ENCODE results near the gene FGF12. TPM values are rescaled to one million over a fixed set of nuclear protein-coding genes. Genes with fewer than 3 reads are reported as not detected.

Gene FGF12
- total RNA-seq, 1 donor from 2014 or later, result 136 TPM

DNA sequence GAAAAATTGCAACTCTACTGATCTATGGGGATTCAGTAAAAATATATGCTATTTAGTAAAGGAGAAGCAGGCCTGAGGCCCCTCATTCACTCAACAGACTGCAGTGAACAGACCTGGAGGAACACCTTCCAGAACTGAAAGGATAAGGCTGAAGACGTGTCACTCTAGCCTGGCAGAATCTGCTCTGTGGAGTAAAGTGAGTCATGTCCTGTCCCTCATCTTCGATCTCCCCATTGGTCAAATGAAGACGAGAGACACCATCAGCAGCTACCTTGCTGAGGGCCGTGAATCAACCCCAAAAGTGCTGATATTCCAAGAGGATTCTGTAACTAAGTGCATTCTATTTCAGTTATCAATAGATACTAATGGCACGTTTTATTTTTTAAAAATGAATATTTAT, 359.7 kb downstream of the FGF12 start:
- FAIRE-seq, result no peak
- no peak for DNase-seq (ENCODE audit: low spot score in 2 of 2)

DNA sequence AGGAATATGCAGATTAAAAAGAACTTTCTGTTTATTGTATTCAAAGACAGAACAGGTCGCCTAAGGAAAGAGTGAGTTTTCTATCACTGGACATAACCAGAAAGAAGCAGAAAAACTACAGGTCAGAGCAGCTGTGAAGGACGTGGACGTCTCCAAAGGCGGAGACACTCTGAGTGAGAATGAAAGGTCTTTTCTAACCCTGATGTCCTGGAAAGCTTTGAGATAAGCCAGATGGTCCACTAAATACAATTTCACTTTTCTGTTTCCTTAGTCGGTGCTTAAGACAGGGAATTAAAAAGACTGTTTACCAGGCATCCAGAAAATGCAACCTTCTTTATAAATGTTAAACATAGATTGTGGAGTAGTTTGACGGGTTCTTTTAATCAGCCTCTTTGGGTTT, 360.4 kb downstream of the FGF12 start:
- no peak for DNase-seq (ENCODE audit: low spot score in 2 of 2)
- no peak for FAIRE-seq

GRCh38 chr3:192365571-192365970, 361.8 kb downstream of the FGF12 start:
- FAIRE-seq (no peak), DNase-seq (ENCODE audit: low spot score in 2 of 2) (no peak)

DNA sequence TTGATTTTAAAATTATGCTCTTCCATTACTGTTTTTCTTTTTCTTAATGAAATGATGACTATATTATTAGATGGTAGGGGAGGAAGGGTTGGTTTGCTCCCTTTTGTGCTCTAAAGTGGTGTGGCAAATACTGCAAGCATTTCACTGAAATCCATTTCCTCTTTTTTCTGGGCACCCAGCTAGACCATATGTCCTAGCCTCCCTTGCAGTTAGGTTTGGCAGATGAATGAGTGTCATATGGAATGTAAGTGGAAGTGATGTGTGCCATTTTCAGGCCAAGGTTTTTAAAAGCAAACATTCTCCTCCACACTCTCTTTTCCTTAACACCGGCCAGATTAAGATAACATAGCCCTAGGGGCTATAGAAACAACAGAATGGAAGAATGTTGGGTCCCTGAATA, 363.0 kb downstream of the FGF12 start:
- no peak for FAIRE-seq
- DNase-seq (ENCODE audit: low spot score in 2 of 2), result no peak

DNA sequence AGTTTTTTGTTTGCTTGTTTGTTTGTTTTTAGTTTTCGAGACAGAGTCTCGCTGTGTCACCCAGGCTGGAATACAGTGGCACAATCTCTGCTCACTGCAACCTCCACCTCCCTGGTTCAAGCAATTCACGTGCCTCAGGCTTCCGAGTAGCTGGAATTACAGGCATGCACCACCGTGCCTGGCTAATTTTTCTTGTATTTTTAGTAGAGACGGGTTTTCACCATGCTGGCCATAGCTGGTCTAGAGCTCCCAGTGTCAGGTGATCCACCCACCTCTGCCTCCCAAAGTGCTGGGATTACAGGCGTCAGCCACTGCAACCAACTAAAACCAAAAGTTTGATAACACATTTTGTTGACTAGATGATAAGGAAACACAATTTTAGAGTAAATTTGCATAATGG, 372.7 kb downstream of the FGF12 start:
- FAIRE-seq, result no peak
- no peak for DNase-seq (ENCODE audit: low spot score in 2 of 2)

DNA sequence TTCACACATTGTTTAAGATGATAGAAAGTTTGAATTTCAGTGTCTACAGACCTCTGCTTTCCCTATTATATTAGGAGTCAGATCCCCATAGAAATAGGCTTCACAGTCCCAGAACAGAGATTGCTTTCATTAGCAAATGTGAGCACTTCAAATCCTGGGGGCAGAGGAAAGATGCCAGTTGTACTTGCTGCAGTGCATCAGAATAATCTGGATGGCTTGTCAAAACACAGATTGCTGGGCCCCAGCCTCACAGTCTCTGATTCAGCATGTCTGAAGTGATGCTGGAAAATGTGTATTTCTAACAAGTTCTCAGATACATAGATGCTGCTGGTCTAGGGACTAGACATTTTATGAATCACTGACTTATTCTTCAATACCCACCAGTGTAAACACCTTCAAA, 375.2 kb downstream of the FGF12 start:
- DNase-seq (ENCODE audit: low spot score in 2 of 2) (no peak), FAIRE-seq (no peak)

DNA sequence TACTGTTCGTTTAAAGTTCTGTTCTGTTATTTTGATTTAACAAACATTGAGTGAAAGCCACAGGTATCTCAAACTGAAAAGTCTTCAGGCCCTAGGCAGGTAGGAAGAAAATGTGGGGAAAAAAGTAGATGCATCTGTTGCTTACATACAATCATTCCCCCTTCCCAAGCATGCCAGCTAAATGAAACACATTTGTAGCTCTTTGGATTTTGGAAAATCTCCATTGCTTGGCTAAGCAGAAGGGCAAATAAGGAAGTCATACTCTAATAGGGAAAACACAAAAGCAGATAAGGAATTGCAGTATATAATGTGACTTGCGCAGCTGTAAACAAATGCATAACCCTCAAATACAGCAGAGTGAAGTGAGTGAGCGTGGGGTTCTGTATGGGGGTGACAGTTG, 375.9 kb downstream of the FGF12 start:
- DNase-seq (ENCODE audit: low spot score in 2 of 2) (no peak), FAIRE-seq (no peak)

DNA sequence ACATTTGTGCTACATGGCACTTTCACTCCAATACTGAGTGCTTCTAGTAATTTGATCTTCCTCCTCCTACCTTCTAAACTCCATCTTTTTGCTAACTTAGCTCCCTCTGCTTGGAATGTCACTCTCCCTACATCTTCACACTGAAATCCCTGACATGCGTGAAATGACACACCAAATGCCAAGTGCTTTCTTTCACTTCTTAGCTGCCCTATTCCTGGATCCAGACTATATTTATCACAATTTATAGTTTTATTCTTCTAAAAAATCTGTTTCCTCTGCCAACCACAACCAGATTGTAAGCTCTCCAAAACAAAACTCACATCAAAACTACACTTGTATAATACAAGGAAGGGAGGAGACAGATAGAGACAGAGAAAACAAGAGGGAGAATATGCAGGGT, 387.3 kb downstream of the FGF12 start:
- no peak for FAIRE-seq
- DNase-seq (ENCODE audit: low spot score in 2 of 2), result no peak

GRCh38 chr3:192339214-192339613, 388.1 kb downstream of the FGF12 start:
- no peak for FAIRE-seq

GRCh38 chr3:192336286-192336685, 391.1 kb downstream of the FGF12 start:
- FAIRE-seq (no peak), DNase-seq (ENCODE audit: low spot score in 2 of 2) (no peak)

More at GRCh38 chr3:192339214-192339613, 388.1 kb downstream of the FGF12 start:
- no peak for DNase-seq (ENCODE audit: low spot score in 2 of 2)

- FAIRE-seq, result no peak
Observed at GRCh38 chr3:192332386-192333291, 394.7 kb downstream of the FGF12 start.

DNA sequence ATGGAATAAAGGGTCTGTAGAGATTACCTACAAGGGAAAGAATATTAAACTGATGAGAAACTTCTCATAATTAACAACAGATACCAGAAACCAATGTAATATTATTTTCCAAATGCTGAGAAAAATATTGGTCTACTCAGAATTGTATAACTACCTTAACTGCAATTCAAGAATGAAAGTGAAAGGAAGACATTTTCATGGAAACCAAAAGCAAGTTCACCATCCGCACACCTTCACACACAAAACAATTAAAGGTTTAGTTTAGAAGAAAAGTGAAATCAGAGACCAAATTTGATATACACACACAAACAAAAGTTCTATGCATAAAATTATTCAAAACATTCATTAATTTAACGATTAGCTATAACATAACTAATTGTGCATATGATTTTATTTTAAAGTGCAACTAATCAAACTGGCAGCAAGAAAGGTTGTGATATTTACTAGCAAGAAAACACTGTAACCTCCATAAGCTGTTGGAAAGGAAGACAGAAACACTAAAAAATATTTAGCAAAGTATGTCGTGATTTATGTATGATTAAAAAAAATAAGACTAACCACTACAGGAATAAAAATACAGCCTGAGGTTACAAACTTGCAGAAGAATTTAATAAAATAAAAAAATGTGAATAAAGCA, 395.5 kb downstream of the FGF12 start:
- DNase-seq (ENCODE audit: low spot score in 2 of 2), result no peak
- peak; percentile 86 for FAIRE-seq

More at GRCh38 chr3:192332386-192333291, 394.7 kb downstream of the FGF12 start:
- DNase-seq (ENCODE audit: low spot score in 2 of 2), result no peak

GRCh38 chr3:192326656-192327055, 400.7 kb downstream of the FGF12 start:
- FAIRE-seq, result no peak
- DNase-seq (ENCODE audit: low spot score in 2 of 2), result no peak

DNA sequence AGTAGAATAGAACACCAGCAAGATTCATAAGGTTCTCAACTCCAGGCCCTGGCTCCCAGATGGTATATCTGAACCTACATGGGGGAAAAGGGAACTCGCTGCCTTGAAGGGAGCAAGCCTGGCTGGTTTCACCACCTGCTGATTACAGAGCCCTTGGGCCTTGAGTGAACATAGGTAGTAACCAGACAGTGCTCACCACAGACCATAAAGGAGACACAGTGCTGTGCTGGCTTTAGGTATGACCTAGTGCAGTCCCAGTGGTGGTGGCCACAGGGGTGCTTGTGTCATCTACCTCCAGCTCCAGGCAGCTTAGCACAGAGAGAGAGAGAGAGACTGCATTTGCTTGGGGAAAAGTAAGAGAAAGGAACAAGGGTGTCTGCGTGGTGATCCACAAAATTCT, 409.8 kb downstream of the FGF12 start:
- DNase-seq (ENCODE audit: low spot score in 2 of 2) (no peak), FAIRE-seq (no peak)

DNA sequence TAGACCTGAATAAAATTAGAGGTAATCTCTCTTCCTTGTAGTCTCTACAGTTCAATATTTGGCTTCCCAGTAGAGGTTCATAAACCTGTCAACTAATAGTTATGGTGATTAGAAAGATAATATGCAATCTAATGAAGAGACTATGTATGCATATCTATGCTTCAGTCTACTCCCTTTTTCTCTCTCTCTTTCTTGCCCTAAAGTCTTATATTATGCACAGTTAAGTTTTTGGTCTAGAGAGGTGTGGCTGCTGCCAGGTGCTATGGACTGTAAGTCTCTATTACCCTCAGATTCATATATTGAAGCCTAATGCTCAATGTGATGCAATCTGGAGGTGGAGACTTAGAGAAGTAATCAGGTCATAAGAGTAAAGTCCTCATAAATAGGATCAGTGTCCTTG, 413.7 kb downstream of the FGF12 start:
- FAIRE-seq (no peak), DNase-seq (ENCODE audit: low spot score in 2 of 2) (no peak)

- FAIRE-seq, result no peak
- DNase-seq (ENCODE audit: low spot score in 2 of 2), result peak in 1 of 2 donors; percentile 2
Observed at GRCh38 chr3:192307631-192308030, 419.7 kb downstream of the FGF12 start.

DNA sequence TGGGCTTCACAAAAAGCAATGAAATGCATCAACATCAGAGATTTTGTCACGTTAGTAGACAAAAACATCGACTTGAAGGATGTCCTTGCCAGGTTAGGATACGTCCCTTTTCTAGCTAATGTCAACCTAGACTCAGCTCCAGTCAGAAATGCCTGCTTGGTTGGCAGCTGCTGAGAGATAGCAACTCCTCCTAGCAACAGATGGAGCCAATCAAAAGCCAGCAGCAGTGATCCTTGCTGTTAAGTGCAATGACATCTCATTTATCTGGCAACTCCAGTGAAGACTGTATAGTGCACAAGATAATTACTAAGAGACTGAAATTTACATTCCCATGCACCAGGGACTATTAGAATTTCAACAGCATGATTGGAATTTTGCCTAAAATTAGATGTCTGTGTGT, 424.1 kb downstream of the FGF12 start:
- no peak for FAIRE-seq

GRCh38 chr3:192302721-192303120, 424.6 kb downstream of the FGF12 start:
- FAIRE-seq (no peak), DNase-seq (ENCODE audit: low spot score in 2 of 2) (no peak)

More for the DNA sequence above, 424.1 kb downstream of the FGF12 start:
- DNase-seq (ENCODE audit: low spot score in 2 of 2), result no peak

DNA sequence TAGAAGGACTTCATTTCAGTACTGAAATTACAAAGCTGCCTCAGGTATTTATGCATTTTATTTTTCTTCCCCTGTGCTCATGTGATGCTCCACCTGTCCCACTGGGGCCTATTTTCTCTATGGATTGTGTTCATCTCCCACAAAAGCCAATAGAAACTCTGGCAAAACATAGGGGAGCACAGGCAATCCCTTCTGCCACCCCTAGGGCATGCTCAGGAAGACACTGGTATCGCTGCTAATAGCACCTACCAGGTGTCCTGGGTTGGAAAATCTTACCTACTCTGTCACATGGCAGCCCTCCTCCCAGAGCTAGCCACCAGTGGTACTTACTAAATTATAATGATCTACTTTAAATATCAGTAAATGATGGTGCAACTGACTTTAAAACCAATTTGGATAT, 427.4 kb downstream of the FGF12 start:
- DNase-seq (ENCODE audit: low spot score in 2 of 2) (no peak), FAIRE-seq (no peak)

DNA sequence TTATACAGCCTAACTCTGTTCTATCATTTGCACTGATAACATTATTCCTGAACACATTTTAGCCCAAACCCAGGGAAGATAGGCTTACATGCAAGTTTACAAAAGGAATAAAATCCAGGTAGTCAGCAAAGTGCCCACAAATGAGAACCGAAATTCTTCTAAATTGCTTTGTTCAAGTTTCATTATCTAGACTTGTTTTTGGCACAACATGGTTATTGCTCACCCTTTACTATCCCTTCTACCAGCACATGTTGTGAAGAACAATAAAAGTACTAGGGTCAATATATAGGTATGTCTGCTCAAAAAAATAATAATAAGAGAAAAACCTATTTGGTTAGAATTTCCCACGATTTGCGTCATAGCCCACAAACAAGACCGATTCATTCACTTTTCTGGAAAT, 430.5 kb downstream of the FGF12 start:
- DNase-seq (ENCODE audit: low spot score in 2 of 2), result no peak
- FAIRE-seq, result no peak

GRCh38 chr3:192284443-192285072, 442.8 kb downstream of the FGF12 start:
- FAIRE-seq, result no peak

More at GRCh38 chr3:192284443-192285072, 442.8 kb downstream of the FGF12 start:
- no peak for DNase-seq (ENCODE audit: low spot score in 2 of 2)

All from frontal cortex (tissue), 4 donors.